ENCODE results near the gene PRR19. TPM values are rescaled to one million over a fixed set of nuclear protein-coding genes. Genes with fewer than 3 reads are reported as not detected.

The PRR19 gene
- total and polyA plus RNA-seq, 7 experiments from 2014 or later, result 0.32 to 0.68 (median 0.44) TPM; not detected in 1

DNA sequence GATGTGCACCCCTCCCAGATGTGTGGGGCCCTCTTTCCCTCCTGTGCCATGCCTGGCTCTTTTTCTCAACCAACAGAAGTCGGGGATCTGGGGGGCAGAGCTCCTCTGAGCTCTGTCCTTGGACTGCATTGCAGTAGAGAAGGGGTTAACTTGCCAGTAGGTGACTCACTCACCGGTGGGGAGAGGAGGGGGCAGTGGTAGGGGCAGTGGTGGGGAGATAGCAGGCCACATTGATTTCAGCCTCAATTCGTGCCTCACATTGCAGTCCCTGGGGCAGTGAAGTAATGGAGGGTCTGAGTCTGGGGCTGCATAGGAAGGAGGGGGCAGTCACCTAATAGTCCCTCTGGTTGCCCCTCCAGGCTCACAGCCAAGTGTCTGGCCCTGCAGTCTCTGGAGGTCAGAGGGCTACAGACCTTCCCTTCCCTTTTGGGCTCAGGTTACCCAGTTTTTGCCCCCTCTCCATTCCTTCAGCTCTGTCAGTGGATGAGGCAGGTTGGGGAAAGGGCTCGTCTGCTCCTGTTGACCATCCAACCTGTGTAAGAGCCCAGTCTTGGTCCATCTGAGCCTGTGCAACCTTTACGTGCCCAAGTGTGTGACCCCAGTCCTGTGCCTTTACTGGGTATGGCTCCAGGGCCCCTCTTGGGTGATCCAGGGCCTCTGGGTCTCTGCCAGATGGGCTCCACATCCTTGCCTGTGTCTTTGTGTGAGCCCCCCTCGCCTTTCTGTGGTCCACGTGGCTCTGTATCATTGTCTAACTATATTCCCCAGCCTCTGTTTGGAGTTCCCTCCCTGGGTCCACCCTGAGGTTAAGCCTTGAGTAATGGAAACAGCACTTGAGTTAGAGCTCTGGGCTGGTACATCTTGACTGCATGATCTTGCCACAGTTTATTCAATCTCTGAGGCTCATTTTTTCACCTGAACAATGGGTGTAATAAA lies 19.8 kb upstream of the PRR19 start:
- peaks cover 42 to 45% of the 10 kb centered on the region in 2 donors for H3K4me1 ChIP-seq (ENCODE audit: control insufficient read depth in 2 of 2, insufficient read depth in 2 of 2, low read length in 2 of 2)
- no peaks in the 10 kb centered on the region for H3K27me3 ChIP-seq (ENCODE audit: control insufficient read depth in 2 of 2, insufficient read depth in 2 of 2, low read length in 2 of 2)
- no peaks in the 10 kb centered on the region for H3K27me3 Mint-ChIP-seq
- peaks cover 0 to 4% (median 0%) of the 10 kb centered on the region in 11 donors for H3K9me3 Mint-ChIP-seq
- peaks cover 26 to 52% (median 37%) of the 10 kb centered on the region in 7 donors for H3K4me1 Mint-ChIP-seq
- no peak for ATAC-seq
- POLR2A ChIA-PET, result interaction anchor here (0.6 to 5.6 kb wide), 14 partner anchors 12 to 934 kb away, joined by 3 to 47 read pairs (median 3); partner anchors contain the start of genes CIC and ERF
- peak overlapping the region in 1 of 9 donors; percentile 91 for H3K27ac Mint-ChIP-seq
- peak overlapping the region; percentile 83 for H3K27ac ChIP-seq (ENCODE audit: low read depth, low read length)
- intact Hi-C loops (cut with micrococcal nuclease), result loop anchor here (2.0 to 10.0 kb wide), 8 partner anchors 65 to 1815 kb away; partner anchors contain the start of genes ARHGEF1 (in 2 of the 2), DEDD2 (in 2 of the 2), BLVRB (in 1 of the 2) and SPTBN4 (in 1 of the 2)
- peak overlapping the region in 5 of 10 donors; percentile 48 to 80 (median 60) for H3K4me3 Mint-ChIP-seq
- peak in 2 of 9 donors; percentile 5 to 43 for DNase-seq
- H3K4me3 ChIP-seq (ENCODE audit: low read length), result no peak overlapping the region
- H3K9me3 ChIP-seq (ENCODE audit: control insufficient read depth in 2 of 3, low read length in 3 of 3), result no peaks in the 10 kb centered on the region
- H3K36me3 Mint-ChIP-seq, result peaks cover 0 to 4% (median 0%) of the 10 kb centered on the region in 5 donors
- CTCF ChIA-PET, result interaction anchor here (0.7 kb wide), 1 partner anchor 16 kb away, joined by 3 read pairs; no protein-coding TSS in a partner anchor
- H3K36me3 ChIP-seq (ENCODE audit: control insufficient read depth in 2 of 3, insufficient read depth in 3 of 3, low read length in 3 of 3), result peaks cover 0 to 10% (median 3%) of the 10 kb centered on the region in 3 experiments

DNA sequence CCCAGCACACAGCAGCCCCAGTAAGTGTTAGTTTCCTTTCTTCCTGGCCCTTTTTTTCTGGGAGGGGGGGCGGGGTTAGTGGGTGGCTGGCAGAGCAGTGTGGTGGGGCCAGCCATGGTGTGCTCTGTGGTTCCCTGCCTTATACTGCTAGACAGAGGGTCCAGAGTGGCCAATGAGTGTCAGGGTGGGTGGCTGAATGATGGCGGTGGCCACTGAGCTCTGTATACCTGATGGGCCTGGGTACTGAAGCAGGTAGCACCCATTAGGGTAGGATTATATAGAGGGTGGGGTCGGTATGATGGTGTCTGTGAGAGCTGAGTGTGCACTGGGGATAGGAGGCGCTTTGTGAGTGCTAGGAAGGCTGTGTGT lies 19.1 kb upstream of the PRR19 start:
- Histone ChIP-seq H3K9me3 (ENCODE audit: control insufficient read depth in 2 of 3, low read length in 3 of 3) (no peaks in the 10 kb centered on the region), H3K27ac (ENCODE audit: low read depth, low read length) (peak overlapping the region; percentile 83), H3K27me3 (ENCODE audit: control insufficient read depth in 2 of 2, insufficient read depth in 2 of 2, low read length in 2 of 2) (no peaks in the 10 kb centered on the region), H3K36me3 (ENCODE audit: control insufficient read depth in 2 of 3, insufficient read depth in 3 of 3, low read length in 3 of 3) (peaks cover 0 to 17% (median 7%) of the 10 kb centered on the region in 3 experiments), H3K4me1 (ENCODE audit: control insufficient read depth in 2 of 2, insufficient read depth in 2 of 2, low read length in 2 of 2) (peaks cover 42 to 45% of the 10 kb centered on the region in 2 donors), H3K4me3 (ENCODE audit: low read length) (peak overlapping the region; percentile 50)
- Mint-ChIP-seq H3K4me3 (peak overlapping the region in 3 of 10 donors; percentile 51 to 63 (median 60)), H3K27me3 (no peaks in the 10 kb centered on the region), H3K27ac (no peak overlapping the region), H3K4me1 (peaks cover 26 to 48% (median 37%) of the 10 kb centered on the region in 7 donors), H3K36me3 (peaks cover 0 to 4% (median 0%) of the 10 kb centered on the region in 5 donors), H3K9me3 (peaks cover 0 to 4% (median 0%) of the 10 kb centered on the region in 11 donors)
- intact Hi-C loops (cut with micrococcal nuclease), result loop anchor here (1.0 to 10.0 kb wide), 17 partner anchors 13 to 1816 kb away; partner anchors contain the start of genes ARHGEF1 (in 2 of the 2), DEDD2 (in 2 of the 2), MEGF8 (in 2 of the 2) and PAFAH1B3 (in 2 of the 2)
- ChIA-PET CTCF (no interaction called here), POLR2A (interaction anchor here (0.6 to 5.6 kb wide), 7 partner anchors 13 to 934 kb away, joined by 3 to 47 read pairs (median 4); partner anchors contain the start of gene CIC)
- DNase-seq (no peak), ATAC-seq (no peak)

DNA sequence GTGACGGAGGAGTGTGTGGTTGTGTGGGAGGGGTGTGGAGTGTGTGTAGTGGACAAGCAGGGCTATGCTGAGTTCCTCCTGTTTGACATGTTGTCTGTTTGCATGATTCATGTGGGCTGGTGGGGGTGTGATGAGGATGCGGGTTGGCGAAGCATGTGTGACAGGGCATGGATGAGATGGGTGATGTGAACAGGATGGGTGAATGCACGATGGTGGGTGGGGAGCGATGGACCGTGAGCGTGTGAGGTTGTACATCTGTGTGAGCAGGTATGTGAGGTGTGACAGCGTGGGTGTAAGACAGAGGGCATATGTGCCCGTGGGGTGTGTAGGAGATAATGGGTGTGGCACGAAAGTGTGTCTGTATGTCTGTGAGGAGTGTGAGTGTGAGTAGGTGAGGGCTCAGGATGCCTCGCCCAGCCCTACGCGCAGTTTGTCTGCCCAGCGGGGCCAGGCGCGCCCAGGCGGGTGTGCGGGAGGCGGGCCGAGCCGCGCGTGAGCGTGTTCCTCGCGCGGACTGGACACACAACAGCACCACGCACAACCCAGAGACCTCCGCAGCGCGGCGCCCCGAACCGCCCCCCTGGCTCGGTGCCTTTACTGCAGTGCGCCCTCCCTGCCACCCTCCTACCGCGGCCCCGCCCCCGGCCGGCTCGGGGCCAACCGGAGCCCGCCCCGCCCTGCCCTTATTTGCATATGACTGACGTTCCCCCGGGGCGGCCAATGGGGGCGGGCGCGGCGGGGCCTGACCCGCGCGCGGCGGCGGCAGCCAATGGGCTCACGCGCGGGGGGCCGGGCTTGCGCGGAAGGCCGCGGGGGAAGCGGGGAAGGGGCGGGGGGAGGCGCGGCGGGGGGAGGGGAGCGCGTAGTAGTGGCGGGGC lies 18.5 kb upstream of the PRR19 start:
- CTCF ChIA-PET, result no interaction called here
- ATAC-seq (peak; percentile 83), DNase-seq (peak; percentile 93 to 97 (median 95))
- Histone ChIP-seq H3K27me3 (ENCODE audit: control insufficient read depth in 2 of 2, insufficient read depth in 2 of 2, low read length in 2 of 2) (no peaks in the 10 kb centered on the region), H3K27ac (ENCODE audit: low read depth, low read length) (peak overlapping the region; percentile 83), H3K9me3 (ENCODE audit: control insufficient read depth in 2 of 3, low read length in 3 of 3) (no peaks in the 10 kb centered on the region), H3K4me1 (ENCODE audit: control insufficient read depth in 2 of 2, insufficient read depth in 2 of 2, low read length in 2 of 2) (peaks cover 42 to 45% of the 10 kb centered on the region in 2 donors), H3K4me3 (ENCODE audit: low read length) (peak overlapping the region; percentile 50), H3K36me3 (ENCODE audit: control insufficient read depth in 2 of 3, insufficient read depth in 3 of 3, low read length in 3 of 3) (peaks cover 0 to 24% (median 14%) of the 10 kb centered on the region in 3 experiments)
- POLR2A ChIA-PET, result interaction anchor here (0.6 to 5.6 kb wide), 9 partner anchors 13 to 935 kb away, joined by 3 to 47 read pairs (median 4); partner anchors contain the start of genes CIC and GSK3A
- intact Hi-C loops (cut with micrococcal nuclease), result loop anchor here (1.0 to 10.0 kb wide), 17 partner anchors 13 to 1816 kb away; partner anchors contain the start of genes ARHGEF1 (in 2 of the 2), DEDD2 (in 2 of the 2), MEGF8 (in 2 of the 2) and PAFAH1B3 (in 2 of the 2)
- H3K27me3 Mint-ChIP-seq, result no peaks in the 10 kb centered on the region
- peaks cover 0 to 4% (median 0%) of the 10 kb centered on the region in 11 donors for H3K9me3 Mint-ChIP-seq
- no peak overlapping the region for H3K27ac Mint-ChIP-seq
- H3K36me3 Mint-ChIP-seq, result peaks cover 0 to 4% (median 0%) of the 10 kb centered on the region in 5 donors
- peaks cover 22 to 44% (median 32%) of the 10 kb centered on the region in 7 donors for H3K4me1 Mint-ChIP-seq
- H3K4me3 Mint-ChIP-seq, result peak overlapping the region in 1 of 10 donors; percentile 0

DNA sequence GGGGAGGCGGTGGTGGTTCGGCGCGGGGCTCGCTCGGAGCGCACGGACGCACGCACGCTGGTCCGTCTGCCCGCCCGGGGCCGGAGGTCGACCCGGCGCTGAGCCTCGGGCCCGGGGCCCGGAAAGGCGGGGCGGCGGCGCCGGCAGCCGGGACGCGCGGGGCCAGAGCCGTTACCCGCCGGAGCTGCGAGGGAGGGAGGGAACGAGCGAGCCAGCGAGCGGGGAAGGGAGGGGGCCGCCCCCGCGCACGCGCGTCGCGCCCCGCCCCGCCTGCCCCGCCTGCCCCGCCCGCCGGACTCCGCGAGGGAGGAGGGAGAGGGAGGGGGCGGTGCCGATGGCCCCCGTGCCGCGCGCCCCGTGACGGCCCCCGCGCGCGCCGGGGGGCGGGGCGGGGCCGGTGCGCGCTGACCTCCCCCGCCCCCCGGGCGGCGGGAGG lies 17.8 kb upstream of the PRR19 start:
- intact Hi-C loops (cut with micrococcal nuclease), result loop anchor here (5.0 to 10.0 kb wide), 6 partner anchors 87 to 1817 kb away; partner anchors contain the start of genes ARHGEF1 (in 2 of the 2), BLVRB (in 1 of the 2) and SPTBN4 (in 1 of the 2)
- peaks cover 16 to 38% (median 26%) of the 10 kb centered on the region in 7 donors for H3K4me1 Mint-ChIP-seq
- H3K9me3 Mint-ChIP-seq, result peaks cover 0 to 4% (median 0%) of the 10 kb centered on the region in 11 donors
- Histone ChIP-seq H3K27me3 (ENCODE audit: control insufficient read depth in 2 of 2, insufficient read depth in 2 of 2, low read length in 2 of 2) (no peaks in the 10 kb centered on the region), H3K36me3 (ENCODE audit: control insufficient read depth in 2 of 3, insufficient read depth in 3 of 3, low read length in 3 of 3) (peaks cover 0 to 30% (median 15%) of the 10 kb centered on the region in 3 experiments), H3K9me3 (ENCODE audit: control insufficient read depth in 2 of 3, low read length in 3 of 3) (no peaks in the 10 kb centered on the region), H3K4me3 (ENCODE audit: low read length) (no peak overlapping the region), H3K27ac (ENCODE audit: low read depth, low read length) (peak overlapping the region; percentile 78), H3K4me1 (ENCODE audit: control insufficient read depth in 2 of 2, insufficient read depth in 2 of 2, low read length in 2 of 2) (peaks cover 37 to 43% of the 10 kb centered on the region in 2 donors)
- ATAC-seq (peak; percentile 69), DNase-seq (peak; percentile 75 to 93 (median 88))
- ChIA-PET CTCF (interaction anchor here (0.7 to 1.7 kb wide), 3 partner anchors 12 to 151 kb away, joined by 3 to 8 read pairs (median 6); no protein-coding TSS in a partner anchor), POLR2A (interaction anchor here (0.6 to 1.6 kb wide), 8 partner anchors 12 to 398 kb away, joined by 3 to 8 read pairs (median 4); partner anchors contain the start of gene GSK3A)
- no peaks in the 10 kb centered on the region for H3K27me3 Mint-ChIP-seq
- H3K4me3 Mint-ChIP-seq, result peak overlapping the region in 1 of 10 donors; percentile 0
- peaks cover 0 to 4% (median 0%) of the 10 kb centered on the region in 5 donors for H3K36me3 Mint-ChIP-seq
- no peak overlapping the region for H3K27ac Mint-ChIP-seq

DNA sequence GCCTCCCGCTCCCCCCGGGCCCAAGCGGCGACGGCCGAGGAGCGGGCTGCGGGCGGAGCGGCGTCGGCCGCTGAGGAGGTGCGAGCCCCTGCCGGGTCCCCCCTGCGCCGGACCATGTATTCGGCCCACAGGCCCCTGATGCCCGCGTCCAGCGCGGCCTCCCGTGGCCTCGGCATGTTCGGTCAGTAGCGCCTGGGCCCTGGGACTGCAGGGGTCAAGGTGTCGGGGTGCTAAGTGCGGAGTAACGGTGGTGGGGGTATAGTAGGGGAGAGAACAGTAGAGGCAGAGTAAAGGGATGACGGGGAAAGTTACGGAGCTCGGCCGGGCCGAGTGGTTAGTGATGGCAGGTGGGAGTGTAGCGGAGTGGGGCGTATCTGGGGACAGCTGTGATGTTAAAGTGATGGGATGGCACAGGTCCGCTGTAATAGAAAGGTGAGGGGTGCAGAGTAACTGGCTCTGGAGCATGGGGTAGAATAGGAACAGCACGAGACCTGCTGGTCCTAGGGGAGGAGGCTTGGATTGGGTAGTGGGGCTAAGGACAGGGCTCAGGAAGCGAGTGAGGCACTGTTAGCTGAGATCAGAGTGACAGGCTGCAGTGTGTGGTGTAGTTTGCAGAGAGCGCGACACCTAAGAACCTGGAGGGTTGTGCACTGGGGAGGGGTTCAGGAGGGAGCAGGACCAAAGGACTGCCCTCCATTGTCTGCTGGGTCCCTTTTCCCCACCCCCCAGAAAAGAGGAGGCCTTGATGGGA lies 17.2 kb upstream of the PRR19 start:
- peaks cover 0 to 37% (median 15%) of the 10 kb centered on the region in 3 experiments for H3K36me3 ChIP-seq (ENCODE audit: control insufficient read depth in 2 of 3, insufficient read depth in 3 of 3, low read length in 3 of 3)
- peak overlapping the region; percentile 70 for H3K27ac ChIP-seq (ENCODE audit: low read depth, low read length)
- H3K27me3 ChIP-seq (ENCODE audit: control insufficient read depth in 2 of 2, insufficient read depth in 2 of 2, low read length in 2 of 2), result no peaks in the 10 kb centered on the region
- no peaks in the 10 kb centered on the region for H3K27me3 Mint-ChIP-seq
- no peaks in the 10 kb centered on the region for H3K9me3 ChIP-seq (ENCODE audit: control insufficient read depth in 2 of 3, low read length in 3 of 3)
- H3K27ac Mint-ChIP-seq, result peak overlapping the region; percentile 89 to 96 (median 93)
- H3K4me3 ChIP-seq (ENCODE audit: low read length), result peak overlapping the region; percentile 71
- ChIA-PET CTCF (interaction anchor here (0.7 to 1.7 kb wide), 4 partner anchors 11 to 152 kb away, joined by 3 to 8 read pairs (median 4); no protein-coding TSS in a partner anchor), POLR2A (interaction anchor here (0.6 to 1.6 kb wide), 8 partner anchors 12 to 398 kb away, joined by 3 to 8 read pairs (median 4); partner anchors contain the start of gene GSK3A)
- peaks cover 0 to 4% (median 0%) of the 10 kb centered on the region in 5 donors for H3K36me3 Mint-ChIP-seq
- no peak for ATAC-seq
- peak overlapping the region; percentile 84 to 100 (median 90) for H3K4me3 Mint-ChIP-seq
- H3K4me1 Mint-ChIP-seq, result peaks cover 10 to 31% (median 19%) of the 10 kb centered on the region in 7 donors
- DNase-seq, result peak in 5 of 9 donors; percentile 37 to 45 (median 37)
- H3K9me3 Mint-ChIP-seq, result peaks cover 0 to 4% (median 0%) of the 10 kb centered on the region in 11 donors
- intact Hi-C loops (cut with micrococcal nuclease), result loop anchor here (1.0 to 10.0 kb wide), 7 partner anchors 12 to 1817 kb away; partner anchors contain the start of genes ARHGEF1 (in 2 of the 2), BLVRB (in 1 of the 2) and SPTBN4 (in 1 of the 2)
- peaks cover 30 to 36% of the 10 kb centered on the region in 2 donors for H3K4me1 ChIP-seq (ENCODE audit: control insufficient read depth in 2 of 2, insufficient read depth in 2 of 2, low read length in 2 of 2)
